Prostate gland (tissue), 2 donors: ENCODE results near the gene PRRX1.

Source experiments
- CTCF ChIP-seq, 4 experiments: fragments of 200-600 bp in 2 of 4; fragments of 450-650 bp in 2 of 4; sonication (generic) in 2 of 4; IDR thresholded peaks; 1 replicate in 3 of 4; 2 replicates in 1 of 4; pipeline ENCODE4 v1.5.1; 2016 to 2019; ENCODE audit warnings: antibody characterized with exemption in 4 of 4, mild to moderate bottlenecking in 2 of 4, moderate library complexity in 2 of 4
- POLR2AphosphoS5 ChIP-seq: sonication (generic); formaldehyde crosslinking; IDR thresholded peaks from one replicate; pipeline ENCODE4 v1.6.1; 2017; ENCODE audit warnings: antibody characterized with exemption

DNA sequence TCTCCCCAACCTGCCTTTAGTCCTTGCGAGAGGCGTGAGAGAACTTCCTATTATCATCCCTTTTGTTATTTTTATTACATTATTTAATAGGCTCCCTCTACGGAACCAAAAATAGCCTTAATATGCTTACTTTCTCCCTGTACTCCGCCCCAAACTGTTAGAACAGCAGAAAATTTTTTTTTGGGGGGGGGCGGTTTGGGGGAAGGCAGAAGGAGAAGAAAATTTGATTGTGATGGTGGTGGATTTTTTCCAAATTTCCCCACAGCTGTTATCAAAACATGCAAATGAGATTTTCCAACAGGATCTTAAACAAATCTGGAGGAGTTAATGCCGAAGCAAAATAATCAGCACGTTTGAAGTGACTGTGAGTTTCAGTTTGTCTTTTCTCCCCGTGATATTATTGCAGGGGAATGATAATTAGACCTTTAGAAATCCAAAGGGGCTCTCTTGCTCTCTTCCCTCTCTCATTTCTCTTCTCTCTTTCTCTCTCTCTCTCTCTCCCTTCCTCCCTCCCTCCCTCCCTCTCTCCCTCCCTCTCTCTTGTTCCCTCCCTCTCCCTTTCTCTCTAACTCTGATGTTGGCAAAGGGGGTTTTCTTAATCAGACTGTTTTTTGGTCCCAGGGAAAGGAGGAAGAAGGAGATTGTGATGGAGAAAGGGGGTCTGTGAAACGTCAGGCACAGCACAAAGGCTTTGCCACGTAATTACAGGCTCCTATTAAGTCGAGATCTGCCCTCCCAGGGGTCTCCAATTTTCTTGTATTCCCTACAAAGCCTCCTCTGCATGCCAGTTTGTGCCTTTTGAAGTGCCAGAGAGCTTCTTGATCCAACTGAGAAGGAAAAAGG, 1.1 kb upstream of the PRRX1 start:
- TF ChIP-seq POLR2AphosphoS5 (no peak), CTCF (IDR thresholded peaks at IDR 0.05) (no peak)
